ENCODE results near the gene ZBTB2. TPM values are rescaled to one million over a fixed set of nuclear protein-coding genes. Genes with fewer than 3 reads are reported as not detected.

Gene ZBTB2
- polyA plus RNA-seq, 1 of the 3 experiments (the other 2 are of a cell fraction): 6.7 TPM

DNA sequence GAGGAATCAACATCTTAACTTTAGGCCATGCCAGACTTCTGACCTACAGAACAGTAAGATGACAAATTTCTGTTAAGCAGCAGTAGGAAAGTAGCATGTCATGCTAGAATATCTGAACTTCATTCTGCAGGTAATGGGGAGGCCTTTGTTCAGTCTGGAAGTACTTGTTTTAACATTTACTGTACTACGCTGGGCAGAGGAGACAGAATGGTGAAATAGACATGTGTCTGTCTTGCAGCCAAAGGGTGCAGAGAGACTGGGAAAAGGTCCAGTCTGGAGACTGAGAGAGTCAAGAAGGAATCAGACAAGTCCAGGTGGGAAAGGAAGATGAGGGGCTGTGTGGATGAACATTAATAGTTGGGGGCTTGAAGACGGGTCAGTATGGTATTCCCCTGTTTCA lies 17.5 kb upstream of the ZBTB2 start:
- no peaks in the 10 kb centered on the region for H3K9me3 ChIP-seq
- no peak overlapping the region for H2AFZ ChIP-seq (ENCODE audit: low read depth)
- DNase-seq: no peak
- H3K4me2 ChIP-seq: no peak overlapping the region
- no peak overlapping the region for H3K4me3 ChIP-seq (ENCODE audit: low read depth in 2 of 2, low read length in 1 of 2)
- no peaks in the 10 kb centered on the region for H3K27me3 ChIP-seq (ENCODE audit: insufficient read depth)
- H3K27ac ChIP-seq (ENCODE audit: low read depth in 2 of 2, low read length in 1 of 2): no peak overlapping the region
- ChIA-PET CTCF (no interaction called here), POLR2A (no interaction called here)
- H3F3A ChIP-seq (replicated peaks; ENCODE audit: insufficient read depth): peaks cover 48% of the 10 kb centered on the region
- peaks cover 41 to 79% of the 10 kb centered on the region in 2 experiments for H3K36me3 ChIP-seq (replicated peaks in 1 of 2; ENCODE audit: control insufficient read depth in 1 of 2, insufficient read depth in 2 of 2, low read length in 1 of 2)
- H3K79me2 ChIP-seq (ENCODE audit: insufficient read depth): peaks cover 68% of the 10 kb centered on the region
- H4K20me1 ChIP-seq (ENCODE audit: insufficient read depth): peaks cover 41% of the 10 kb centered on the region
- no peaks in the 10 kb centered on the region for H3K9me2 ChIP-seq
- WGBS (ENCODE audit: low lambda C conversion rate): 100% methylated on average over 2 of the region's 2 CpGs
- TF ChIP-seq MXI1 (IDR thresholded peaks at IDR 0.05; ENCODE audit: low read depth, low read length) (no peak), SIN3A (IDR thresholded peaks at IDR 0.05; ENCODE audit: borderline replicate concordance, low read depth, low read length) (no peak), TAF1 (IDR thresholded peaks at IDR 0.05; ENCODE audit: borderline replicate concordance, low read depth, low read length) (no peak), SMC3 (IDR thresholded peaks at IDR 0.05; ENCODE audit: low read depth, low read length) (no peak), EZH2phosphoT487 (IDR thresholded peaks at IDR 0.05; ENCODE audit: borderline replicate concordance, low read depth) (no peak), NRF1 (IDR thresholded peaks at IDR 0.05; ENCODE audit: low read depth, low read length) (no peak), GATA2 (CRISPR knock-in tag; IDR thresholded peaks at IDR 0.05) (no peak), RCOR1 (IDR thresholded peaks at IDR 0.05; ENCODE audit: low read length) (no peak), GABPA (IDR thresholded peaks at IDR 0.05; ENCODE audit: low read depth) (no peak), RXRA (IDR thresholded peaks at IDR 0.05; ENCODE audit: borderline replicate concordance, low read depth) (no peak), POLR2AphosphoS5 (IDR thresholded peaks at IDR 0.05; ENCODE audit: low read depth, low read length) (no peak; the same call in 1 of the 2 replicates), TEAD4 (IDR thresholded peaks at IDR 0.05; ENCODE audit: borderline replicate concordance, insufficient read depth) (no peak), JUND (IDR thresholded peaks at IDR 0.05) (no peak), EP300 (IDR thresholded peaks at IDR 0.05; ENCODE audit: borderline replicate concordance in 1 of 2, low read depth in 1 of 2, low read length in 1 of 2) (no peak), FOSL2 (IDR thresholded peaks at IDR 0.05; ENCODE audit: borderline replicate concordance, low read depth) (no peak)
- TF ChIP-seq, protein P1, sequence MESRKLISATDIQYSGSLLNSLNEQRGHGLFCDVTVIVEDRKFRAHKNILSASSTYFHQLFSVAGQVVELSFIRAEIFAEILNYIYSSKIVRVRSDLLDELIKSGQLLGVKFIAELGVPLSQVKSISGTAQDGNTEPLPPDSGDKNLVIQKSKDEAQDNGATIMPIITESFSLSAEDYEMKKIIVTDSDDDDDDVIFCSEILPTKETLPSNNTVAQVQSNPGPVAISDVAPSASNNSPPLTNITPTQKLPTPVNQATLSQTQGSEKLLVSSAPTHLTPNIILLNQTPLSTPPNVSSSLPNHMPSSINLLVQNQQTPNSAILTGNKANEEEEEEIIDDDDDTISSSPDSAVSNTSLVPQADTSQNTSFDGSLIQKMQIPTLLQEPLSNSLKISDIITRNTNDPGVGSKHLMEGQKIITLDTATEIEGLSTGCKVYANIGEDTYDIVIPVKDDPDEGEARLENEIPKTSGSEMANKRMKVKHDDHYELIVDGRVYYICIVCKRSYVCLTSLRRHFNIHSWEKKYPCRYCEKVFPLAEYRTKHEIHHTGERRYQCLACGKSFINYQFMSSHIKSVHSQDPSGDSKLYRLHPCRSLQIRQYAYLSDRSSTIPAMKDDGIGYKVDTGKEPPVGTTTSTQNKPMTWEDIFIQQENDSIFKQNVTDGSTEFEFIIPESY (IDR thresholded peaks at IDR 0.05; ENCODE audit: borderline replicate concordance, low read depth): no peak
- TF ChIP-seq, protein P2, sequence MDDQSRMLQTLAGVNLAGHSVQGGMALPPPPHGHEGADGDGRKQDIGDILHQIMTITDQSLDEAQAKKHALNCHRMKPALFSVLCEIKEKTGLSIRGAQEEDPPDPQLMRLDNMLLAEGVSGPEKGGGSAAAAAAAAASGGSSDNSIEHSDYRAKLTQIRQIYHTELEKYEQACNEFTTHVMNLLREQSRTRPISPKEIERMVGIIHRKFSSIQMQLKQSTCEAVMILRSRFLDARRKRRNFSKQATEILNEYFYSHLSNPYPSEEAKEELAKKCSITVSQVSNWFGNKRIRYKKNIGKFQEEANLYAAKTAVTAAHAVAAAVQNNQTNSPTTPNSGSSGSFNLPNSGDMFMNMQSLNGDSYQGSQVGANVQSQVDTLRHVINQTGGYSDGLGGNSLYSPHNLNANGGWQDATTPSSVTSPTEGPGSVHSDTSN (IDR thresholded peaks at IDR 0.05): no peak
- TF ChIP-seq, protein P3, sequence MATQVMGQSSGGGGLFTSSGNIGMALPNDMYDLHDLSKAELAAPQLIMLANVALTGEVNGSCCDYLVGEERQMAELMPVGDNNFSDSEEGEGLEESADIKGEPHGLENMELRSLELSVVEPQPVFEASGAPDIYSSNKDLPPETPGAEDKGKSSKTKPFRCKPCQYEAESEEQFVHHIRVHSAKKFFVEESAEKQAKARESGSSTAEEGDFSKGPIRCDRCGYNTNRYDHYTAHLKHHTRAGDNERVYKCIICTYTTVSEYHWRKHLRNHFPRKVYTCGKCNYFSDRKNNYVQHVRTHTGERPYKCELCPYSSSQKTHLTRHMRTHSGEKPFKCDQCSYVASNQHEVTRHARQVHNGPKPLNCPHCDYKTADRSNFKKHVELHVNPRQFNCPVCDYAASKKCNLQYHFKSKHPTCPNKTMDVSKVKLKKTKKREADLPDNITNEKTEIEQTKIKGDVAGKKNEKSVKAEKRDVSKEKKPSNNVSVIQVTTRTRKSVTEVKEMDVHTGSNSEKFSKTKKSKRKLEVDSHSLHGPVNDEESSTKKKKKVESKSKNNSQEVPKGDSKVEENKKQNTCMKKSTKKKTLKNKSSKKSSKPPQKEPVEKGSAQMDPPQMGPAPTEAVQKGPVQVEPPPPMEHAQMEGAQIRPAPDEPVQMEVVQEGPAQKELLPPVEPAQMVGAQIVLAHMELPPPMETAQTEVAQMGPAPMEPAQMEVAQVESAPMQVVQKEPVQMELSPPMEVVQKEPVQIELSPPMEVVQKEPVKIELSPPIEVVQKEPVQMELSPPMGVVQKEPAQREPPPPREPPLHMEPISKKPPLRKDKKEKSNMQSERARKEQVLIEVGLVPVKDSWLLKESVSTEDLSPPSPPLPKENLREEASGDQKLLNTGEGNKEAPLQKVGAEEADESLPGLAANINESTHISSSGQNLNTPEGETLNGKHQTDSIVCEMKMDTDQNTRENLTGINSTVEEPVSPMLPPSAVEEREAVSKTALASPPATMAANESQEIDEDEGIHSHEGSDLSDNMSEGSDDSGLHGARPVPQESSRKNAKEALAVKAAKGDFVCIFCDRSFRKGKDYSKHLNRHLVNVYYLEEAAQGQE (IDR thresholded peaks at IDR 0.05; ENCODE audit: low read depth, low read length): no peak
- TF ChIP-seq, protein P4, sequence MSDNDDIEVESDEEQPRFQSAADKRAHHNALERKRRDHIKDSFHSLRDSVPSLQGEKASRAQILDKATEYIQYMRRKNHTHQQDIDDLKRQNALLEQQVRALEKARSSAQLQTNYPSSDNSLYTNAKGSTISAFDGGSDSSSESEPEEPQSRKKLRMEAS (IDR thresholded peaks at IDR 0.05; ENCODE audit: low read depth): no peak
- TF ChIP-seq, protein P5, sequence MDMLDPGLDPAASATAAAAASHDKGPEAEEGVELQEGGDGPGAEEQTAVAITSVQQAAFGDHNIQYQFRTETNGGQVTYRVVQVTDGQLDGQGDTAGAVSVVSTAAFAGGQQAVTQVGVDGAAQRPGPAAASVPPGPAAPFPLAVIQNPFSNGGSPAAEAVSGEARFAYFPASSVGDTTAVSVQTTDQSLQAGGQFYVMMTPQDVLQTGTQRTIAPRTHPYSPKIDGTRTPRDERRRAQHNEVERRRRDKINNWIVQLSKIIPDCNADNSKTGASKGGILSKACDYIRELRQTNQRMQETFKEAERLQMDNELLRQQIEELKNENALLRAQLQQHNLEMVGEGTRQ (IDR thresholded peaks at IDR 0.05; ENCODE audit: borderline replicate concordance, low read depth, low read length): no peak
- H3K4me1 ChIP-seq (ENCODE audit: control insufficient read depth in 1 of 2, insufficient read depth in 2 of 2, low read depth in 1 of 2, low read length in 1 of 2): no peaks in the 10 kb centered on the region
- H3K9ac ChIP-seq: no peak overlapping the region

Measured in SK-N-SH (cell line).